ENCODE results near the gene CXorf49. TPM values are rescaled to one million over a fixed set of nuclear protein-coding genes. Genes with fewer than 3 reads are reported as not detected.
"Not testable (repeated sequence)": the region's sequence is repeated elsewhere in the genome, so short reads cannot be mapped to it uniquely, and the experiment has no call there.

Gene CXorf49
- polyA plus RNA-seq, 1 donor (not counting 4 experiments of a cell fraction or from before 2014, with no cell fraction given), result not detected

- H3K9ac ChIP-seq (ENCODE audit: control insufficient read depth, extremely low read depth, insufficient read depth, low read length); H3K9me1 ChIP-seq (ENCODE audit: control insufficient read depth, extremely low read depth, insufficient read depth, low read length); H3K4me1 ChIP-seq (ENCODE audit: control insufficient read depth, extremely low read depth, insufficient read depth, low read length); FAIRE-seq; H3K79me2 ChIP-seq (ENCODE audit: control insufficient read depth, insufficient read depth, low read length); H3K9me3 ChIP-seq (ENCODE audit: control insufficient read depth, low read depth, low read length); dilution Hi-C loops (cut with MboI; ENCODE audit: extremely low pct_ligation_motif_present, low sequenced_read_pairs); H3K27me3 ChIP-seq (ENCODE audit: control insufficient read depth, extremely low read depth, insufficient read depth, low read length); H3K36me3 ChIP-seq (ENCODE audit: control insufficient read depth in 2 of 2, extremely low read depth in 1 of 2, insufficient read depth in 2 of 2, low read length in 2 of 2); DNase-seq (ENCODE audit: low read depth, low spot score); H2AFZ ChIP-seq (ENCODE audit: control insufficient read depth, low read length); H4K20me1 ChIP-seq (ENCODE audit: control insufficient read depth, extremely low read depth, insufficient read depth, low read length); H3K4me2 ChIP-seq (ENCODE audit: control insufficient read depth, extremely low read depth, insufficient read depth, low read depth, low read length); H3K4me3 ChIP-seq (ENCODE audit: control insufficient read depth in 2 of 3, extremely low read depth in 1 of 3, insufficient read depth in 2 of 3, low read depth in 1 of 3, low read length in 3 of 3); H3K27ac ChIP-seq (ENCODE audit: control insufficient read depth, insufficient read depth, low read length): not testable (repeated sequence)
Measured at GRCh38 chrX:71696641-71697465, 21.2 kb downstream of the CXorf49 start.

- no peak for FAIRE-seq
- Histone ChIP-seq H3K79me2 (ENCODE audit: control insufficient read depth, insufficient read depth, low read length) (no peaks in the 10 kb centered on the region), H2AFZ (ENCODE audit: control insufficient read depth, low read length) (no peak overlapping the region), H3K36me3 (ENCODE audit: control insufficient read depth in 2 of 2, extremely low read depth in 1 of 2, insufficient read depth in 2 of 2, low read length in 2 of 2) (no peaks in the 10 kb centered on the region), H3K4me2 (ENCODE audit: control insufficient read depth, extremely low read depth, insufficient read depth, low read depth, low read length) (no peak overlapping the region), H4K20me1 (ENCODE audit: control insufficient read depth, extremely low read depth, insufficient read depth, low read length) (no peaks in the 10 kb centered on the region), H3K9me1 (ENCODE audit: control insufficient read depth, extremely low read depth, insufficient read depth, low read length) (no peaks in the 10 kb centered on the region), H3K27ac (ENCODE audit: control insufficient read depth, insufficient read depth, low read length) (no peak overlapping the region), H3K27me3 (ENCODE audit: control insufficient read depth, extremely low read depth, insufficient read depth, low read length) (no peaks in the 10 kb centered on the region), H3K9ac (ENCODE audit: control insufficient read depth, extremely low read depth, insufficient read depth, low read length) (no peak overlapping the region), H3K4me3 (ENCODE audit: control insufficient read depth in 2 of 3, extremely low read depth in 1 of 3, insufficient read depth in 2 of 3, low read depth in 1 of 3, low read length in 3 of 3) (no peak overlapping the region), H3K4me1 (ENCODE audit: control insufficient read depth, extremely low read depth, insufficient read depth, low read length) (no peaks in the 10 kb centered on the region), H3K9me3 (ENCODE audit: control insufficient read depth, low read depth, low read length) (no peaks in the 10 kb centered on the region)
- no peak for TF ChIP-seq EZH2 (IDR thresholded peaks at IDR 0.05; ENCODE audit: low read length)
- TF ChIP-seq, protein P1, sequence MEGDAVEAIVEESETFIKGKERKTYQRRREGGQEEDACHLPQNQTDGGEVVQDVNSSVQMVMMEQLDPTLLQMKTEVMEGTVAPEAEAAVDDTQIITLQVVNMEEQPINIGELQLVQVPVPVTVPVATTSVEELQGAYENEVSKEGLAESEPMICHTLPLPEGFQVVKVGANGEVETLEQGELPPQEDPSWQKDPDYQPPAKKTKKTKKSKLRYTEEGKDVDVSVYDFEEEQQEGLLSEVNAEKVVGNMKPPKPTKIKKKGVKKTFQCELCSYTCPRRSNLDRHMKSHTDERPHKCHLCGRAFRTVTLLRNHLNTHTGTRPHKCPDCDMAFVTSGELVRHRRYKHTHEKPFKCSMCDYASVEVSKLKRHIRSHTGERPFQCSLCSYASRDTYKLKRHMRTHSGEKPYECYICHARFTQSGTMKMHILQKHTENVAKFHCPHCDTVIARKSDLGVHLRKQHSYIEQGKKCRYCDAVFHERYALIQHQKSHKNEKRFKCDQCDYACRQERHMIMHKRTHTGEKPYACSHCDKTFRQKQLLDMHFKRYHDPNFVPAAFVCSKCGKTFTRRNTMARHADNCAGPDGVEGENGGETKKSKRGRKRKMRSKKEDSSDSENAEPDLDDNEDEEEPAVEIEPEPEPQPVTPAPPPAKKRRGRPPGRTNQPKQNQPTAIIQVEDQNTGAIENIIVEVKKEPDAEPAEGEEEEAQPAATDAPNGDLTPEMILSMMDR (optimal IDR thresholded peaks at IDR 0.05 in 1 of 3, IDR thresholded peaks at IDR 0.05 in 1 of 3, conservative IDR thresholded peaks at IDR 0.05 in 1 of 3; ENCODE audit: extremely low read depth in 1 of 3, insufficient read depth in 2 of 3, low read length in 3 of 3), result no peak
- no peak for DNase-seq (ENCODE audit: low read depth, low spot score)
- dilution Hi-C loops (cut with MboI; ENCODE audit: extremely low pct_ligation_motif_present, low sequenced_read_pairs), result no loop called here
Measured at GRCh38 chrX:71679575-71680207, 38.4 kb downstream of the CXorf49 start.

- H3K9me1 ChIP-seq (ENCODE audit: control insufficient read depth, extremely low read depth, insufficient read depth, low read length); H3K4me1 ChIP-seq (ENCODE audit: control insufficient read depth, extremely low read depth, insufficient read depth, low read length); dilution Hi-C loops (cut with MboI; ENCODE audit: extremely low pct_ligation_motif_present, low sequenced_read_pairs); DNase-seq (ENCODE audit: low read depth, low spot score); H3K9ac ChIP-seq (ENCODE audit: control insufficient read depth, extremely low read depth, insufficient read depth, low read length); H3K27ac ChIP-seq (ENCODE audit: control insufficient read depth, insufficient read depth, low read length); H3K27me3 ChIP-seq (ENCODE audit: control insufficient read depth, extremely low read depth, insufficient read depth, low read length); H3K4me2 ChIP-seq (ENCODE audit: control insufficient read depth, extremely low read depth, insufficient read depth, low read depth, low read length); H3K79me2 ChIP-seq (ENCODE audit: control insufficient read depth, insufficient read depth, low read length); H4K20me1 ChIP-seq (ENCODE audit: control insufficient read depth, extremely low read depth, insufficient read depth, low read length); FAIRE-seq; H2AFZ ChIP-seq (ENCODE audit: control insufficient read depth, low read length); H3K9me3 ChIP-seq (ENCODE audit: control insufficient read depth, low read depth, low read length); H3K36me3 ChIP-seq (ENCODE audit: control insufficient read depth in 2 of 2, extremely low read depth in 1 of 2, insufficient read depth in 2 of 2, low read length in 2 of 2); H3K4me3 ChIP-seq (ENCODE audit: control insufficient read depth in 2 of 3, extremely low read depth in 1 of 3, insufficient read depth in 2 of 3, low read depth in 1 of 3, low read length in 3 of 3): not testable (repeated sequence)
Measured at GRCh38 chrX:71677195-71677594, 40.9 kb downstream of the CXorf49 start.

DNA sequence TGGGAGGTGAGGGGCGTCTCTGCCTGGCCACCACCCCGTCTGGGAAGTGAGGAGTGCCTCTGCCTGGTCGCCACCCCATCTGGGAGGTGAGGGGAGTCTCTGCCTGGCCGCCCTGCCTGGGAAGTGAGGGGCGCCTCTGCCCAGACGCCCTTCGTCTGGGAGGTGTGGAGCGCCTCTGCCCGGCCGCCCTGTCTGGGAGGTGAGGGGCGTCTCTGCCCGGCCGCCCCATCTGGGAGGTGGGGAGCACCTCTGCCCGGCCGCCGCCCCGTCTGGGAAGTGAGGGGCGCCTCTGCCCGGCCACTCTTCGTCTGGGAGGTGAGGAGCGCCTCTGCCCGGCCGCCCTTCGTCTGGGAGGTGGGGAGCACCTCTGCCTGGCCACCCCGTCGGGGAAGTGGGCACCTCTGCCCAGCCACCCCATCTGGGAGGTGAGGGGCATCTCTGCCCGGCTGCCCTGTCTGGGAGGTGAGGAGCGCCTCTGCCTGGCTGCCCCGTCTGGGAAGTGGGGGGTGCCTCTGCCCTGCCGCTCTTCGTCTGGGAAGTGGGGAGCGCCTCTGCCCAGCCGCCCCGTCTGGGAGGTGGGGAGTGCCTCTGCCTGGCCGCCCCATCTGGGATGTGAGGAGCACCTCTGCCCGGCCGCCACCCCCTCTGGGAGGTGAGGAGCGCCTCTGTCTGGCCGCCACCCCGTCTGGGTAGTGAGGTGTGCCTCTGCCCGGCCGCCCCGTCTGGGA lies 41.9 kb downstream of the CXorf49 start:
- H3K9me1 ChIP-seq (ENCODE audit: control insufficient read depth, extremely low read depth, insufficient read depth, low read length); H3K27ac ChIP-seq (ENCODE audit: control insufficient read depth, insufficient read depth, low read length); H3K4me1 ChIP-seq (ENCODE audit: control insufficient read depth, extremely low read depth, insufficient read depth, low read length); DNase-seq (ENCODE audit: low read depth, low spot score); H3K4me2 ChIP-seq (ENCODE audit: control insufficient read depth, extremely low read depth, insufficient read depth, low read depth, low read length); H3K9ac ChIP-seq (ENCODE audit: control insufficient read depth, extremely low read depth, insufficient read depth, low read length); H3K79me2 ChIP-seq (ENCODE audit: control insufficient read depth, insufficient read depth, low read length); H3K27me3 ChIP-seq (ENCODE audit: control insufficient read depth, extremely low read depth, insufficient read depth, low read length); H3K4me3 ChIP-seq (ENCODE audit: control insufficient read depth in 2 of 3, extremely low read depth in 1 of 3, insufficient read depth in 2 of 3, low read depth in 1 of 3, low read length in 3 of 3); FAIRE-seq; H4K20me1 ChIP-seq (ENCODE audit: control insufficient read depth, extremely low read depth, insufficient read depth, low read length); H3K9me3 ChIP-seq (ENCODE audit: control insufficient read depth, low read depth, low read length); H3K36me3 ChIP-seq (ENCODE audit: control insufficient read depth in 2 of 2, extremely low read depth in 1 of 2, insufficient read depth in 2 of 2, low read length in 2 of 2); dilution Hi-C loops (cut with MboI; ENCODE audit: extremely low pct_ligation_motif_present, low sequenced_read_pairs); H2AFZ ChIP-seq (ENCODE audit: control insufficient read depth, low read length): not testable (repeated sequence)
